ENCODE data around the gene CDKN2AIPNL. TPM values are rescaled to one million over a fixed set of nuclear protein-coding genes. Genes with fewer than 3 reads are reported as not detected.
A peak's percentile ranks its signal among the peaks of the same experiment; 100 is the strongest.

CDKN2AIPNL gene
- total RNA-seq, 6 experiments from 2014 or later = 5.1 to 10.8 (median 7.8) TPM

DNA sequence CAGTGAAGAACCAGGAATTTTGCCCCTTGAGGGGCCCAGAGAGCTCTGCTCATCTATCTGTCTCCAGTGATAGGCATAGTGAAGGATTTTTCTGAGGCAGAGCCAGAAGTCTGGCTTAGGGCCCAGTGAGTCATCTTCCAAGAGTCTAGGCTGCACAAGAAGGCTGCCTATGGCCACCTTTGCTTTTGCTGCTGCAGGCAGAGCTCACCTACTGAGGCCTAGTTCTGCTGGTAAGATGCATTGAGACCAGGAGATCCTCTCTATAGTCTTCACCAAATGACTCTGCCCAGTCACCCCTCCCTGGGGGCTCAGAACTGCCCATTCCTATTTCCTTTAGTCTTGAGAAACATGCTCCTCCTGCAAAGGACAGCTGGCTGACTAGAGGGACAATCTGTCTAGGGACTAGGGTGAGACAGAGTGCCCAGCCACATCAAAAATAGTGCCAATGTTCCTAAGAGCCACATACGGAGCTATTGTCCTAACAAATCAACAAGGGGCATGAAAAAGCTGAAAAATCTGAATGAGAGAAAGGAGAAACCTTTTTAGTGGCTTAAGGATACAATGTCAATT lies 40.3 kb upstream of the CDKN2AIPNL start:
- Histone ChIP-seq H3K27ac (no peak overlapping the region), H3K27me3 (no peaks in the 10 kb centered on the region), H3K4me3 (no peak overlapping the region), H3K4me1 (peaks cover 0 to 6% (median 0%) of the 10 kb centered on the region in 4 donors), H3K36me3 (no peaks in the 10 kb centered on the region), H3K9me3 (no peaks in the 10 kb centered on the region)
- peak in 3 of 4 donors; percentile 29 to 69 (median 45) for ATAC-seq
- intact Hi-C loops (cut with DNase I) = no loop called here
- WGBS (ENCODE audit: insufficient coverage, low coverage, low lambda C conversion rate, missing lambda C conversion rate) = 57% methylated on average over 1 of the region's 1 CpG
- TF ChIP-seq, protein P1, sequence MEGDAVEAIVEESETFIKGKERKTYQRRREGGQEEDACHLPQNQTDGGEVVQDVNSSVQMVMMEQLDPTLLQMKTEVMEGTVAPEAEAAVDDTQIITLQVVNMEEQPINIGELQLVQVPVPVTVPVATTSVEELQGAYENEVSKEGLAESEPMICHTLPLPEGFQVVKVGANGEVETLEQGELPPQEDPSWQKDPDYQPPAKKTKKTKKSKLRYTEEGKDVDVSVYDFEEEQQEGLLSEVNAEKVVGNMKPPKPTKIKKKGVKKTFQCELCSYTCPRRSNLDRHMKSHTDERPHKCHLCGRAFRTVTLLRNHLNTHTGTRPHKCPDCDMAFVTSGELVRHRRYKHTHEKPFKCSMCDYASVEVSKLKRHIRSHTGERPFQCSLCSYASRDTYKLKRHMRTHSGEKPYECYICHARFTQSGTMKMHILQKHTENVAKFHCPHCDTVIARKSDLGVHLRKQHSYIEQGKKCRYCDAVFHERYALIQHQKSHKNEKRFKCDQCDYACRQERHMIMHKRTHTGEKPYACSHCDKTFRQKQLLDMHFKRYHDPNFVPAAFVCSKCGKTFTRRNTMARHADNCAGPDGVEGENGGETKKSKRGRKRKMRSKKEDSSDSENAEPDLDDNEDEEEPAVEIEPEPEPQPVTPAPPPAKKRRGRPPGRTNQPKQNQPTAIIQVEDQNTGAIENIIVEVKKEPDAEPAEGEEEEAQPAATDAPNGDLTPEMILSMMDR (IDR thresholded peaks at IDR 0.05) = no peak
- TF ChIP-seq POLR2A (IDR thresholded peaks at IDR 0.05) = no peak
- DNase-seq = peak in 1 of 3 donors; percentile 22

DNA sequence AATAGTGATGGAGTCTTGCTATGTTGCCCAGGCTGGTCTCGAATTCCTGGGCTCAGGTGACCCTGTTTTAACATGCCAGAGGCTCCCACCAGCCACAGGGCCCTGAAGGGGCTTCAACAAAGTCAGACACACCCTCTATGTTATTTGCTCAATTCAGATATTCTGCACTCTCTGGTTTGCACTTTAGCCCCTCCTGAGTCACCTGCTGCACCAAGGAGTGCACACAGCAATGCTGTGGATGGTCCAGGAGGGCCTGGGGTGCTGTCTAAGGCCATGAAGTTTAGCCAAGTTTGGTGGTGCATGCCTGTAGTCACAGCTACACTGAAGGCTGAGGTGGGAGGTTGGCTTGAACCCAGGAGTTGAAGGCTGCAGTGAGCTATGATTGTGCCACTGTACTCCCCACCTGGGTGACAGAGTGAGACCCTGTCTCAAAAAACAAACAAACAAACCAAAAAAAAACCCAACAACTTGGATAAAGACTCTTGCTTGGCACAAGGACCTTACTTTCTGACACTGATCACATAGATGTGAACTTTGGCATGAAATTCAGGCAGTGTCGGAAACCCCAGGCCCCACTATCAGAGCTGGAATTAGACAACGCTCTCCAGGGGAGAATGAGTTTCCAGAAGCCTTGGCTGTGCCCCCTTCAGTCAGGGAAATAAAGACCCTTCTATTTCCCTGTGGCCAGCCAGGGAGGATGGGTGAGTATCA lies 39.7 kb upstream of the CDKN2AIPNL start:
- DNase-seq = peak in 1 of 3 donors; percentile 8
- TF ChIP-seq POLR2A (IDR thresholded peaks at IDR 0.05) = no peak
- TF ChIP-seq, protein P1 (IDR thresholded peaks at IDR 0.05) = no peak
- Histone ChIP-seq H3K36me3 (no peaks in the 10 kb centered on the region), H3K4me3 (no peak overlapping the region), H3K4me1 (peaks cover 0 to 6% (median 0%) of the 10 kb centered on the region in 4 donors), H3K9me3 (no peaks in the 10 kb centered on the region), H3K27me3 (no peaks in the 10 kb centered on the region), H3K27ac (no peak overlapping the region)
- intact Hi-C loops (cut with DNase I) = no loop called here
- peak in 1 of 4 donors; percentile 12 for ATAC-seq
- 36% methylated on average over 2 of the region's 3 CpGs for WGBS (ENCODE audit: insufficient coverage, low coverage, low lambda C conversion rate, missing lambda C conversion rate)

DNA sequence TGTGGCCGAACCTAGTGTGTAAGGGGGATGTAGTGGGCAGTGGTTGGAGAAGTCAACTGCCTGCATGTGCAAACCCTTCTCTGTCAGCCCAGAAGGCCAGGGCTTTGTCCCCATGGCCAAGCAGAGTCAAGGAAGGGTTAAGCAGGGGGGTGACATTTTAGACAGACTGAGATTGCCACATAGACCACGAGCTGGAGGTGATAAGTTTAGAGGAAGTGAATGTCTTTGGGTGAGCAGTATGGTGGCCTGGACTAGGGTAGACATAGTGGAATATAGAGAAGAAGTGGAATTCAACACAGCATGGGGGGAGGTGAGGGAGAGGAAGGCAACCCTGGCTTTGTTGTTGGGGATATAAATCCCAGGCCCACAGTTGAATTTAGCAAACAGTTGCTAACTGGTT lies 38.7 kb upstream of the CDKN2AIPNL start:
- no peak for ATAC-seq
- no peak for DNase-seq
- H3K36me3 ChIP-seq = no peaks in the 10 kb centered on the region
- no peak overlapping the region for H3K27ac ChIP-seq
- WGBS (ENCODE audit: insufficient coverage, low coverage, low lambda C conversion rate, missing lambda C conversion rate) = 47% methylated on average over 2 of the region's 2 CpGs
- intact Hi-C loops (cut with DNase I) = no loop called here
- H3K4me1 ChIP-seq = peaks cover 0 to 6% (median 0%) of the 10 kb centered on the region in 4 donors
- no peaks in the 10 kb centered on the region for H3K9me3 ChIP-seq
- H3K4me3 ChIP-seq = no peak overlapping the region
- no peaks in the 10 kb centered on the region for H3K27me3 ChIP-seq
- no peak for TF ChIP-seq POLR2A (IDR thresholded peaks at IDR 0.05)
- TF ChIP-seq, protein P1 (IDR thresholded peaks at IDR 0.05) = no peak

DNA sequence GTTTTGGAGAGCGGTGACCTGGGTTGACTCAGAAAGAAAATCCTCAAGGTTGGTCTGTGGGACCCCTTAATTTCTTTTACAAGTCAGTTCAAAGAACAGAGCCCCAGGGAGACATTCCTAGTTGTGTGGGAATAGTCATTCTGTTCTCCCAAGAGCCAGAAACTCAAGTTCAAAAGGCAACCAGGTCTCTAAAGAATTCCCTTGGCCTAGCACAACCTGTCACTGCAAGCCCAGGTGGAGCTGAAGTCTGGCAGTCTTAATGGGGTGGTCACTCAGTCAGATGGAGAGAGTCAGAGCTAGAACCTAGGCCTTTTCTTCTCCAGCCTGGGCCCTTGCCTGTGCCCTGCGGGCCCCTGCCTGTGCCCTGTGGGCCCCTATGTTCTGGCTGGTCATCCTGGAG lies 37.5 kb upstream of the CDKN2AIPNL start:
- ATAC-seq (no peak), DNase-seq (peak in 1 of 3 donors; percentile 2)
- Histone ChIP-seq H3K9me3 (no peaks in the 10 kb centered on the region), H3K27me3 (no peaks in the 10 kb centered on the region), H3K36me3 (no peaks in the 10 kb centered on the region), H3K4me1 (peaks cover 0 to 6% (median 0%) of the 10 kb centered on the region in 4 donors), H3K27ac (no peak overlapping the region), H3K4me3 (no peak overlapping the region)
- 43% methylated on average over 1 of the region's 2 CpGs for WGBS (ENCODE audit: insufficient coverage, low coverage, low lambda C conversion rate, missing lambda C conversion rate)
- intact Hi-C loops (cut with DNase I) = no loop called here
- TF ChIP-seq, protein P1 (IDR thresholded peaks at IDR 0.05) = no peak
- no peak for TF ChIP-seq POLR2A (IDR thresholded peaks at IDR 0.05)
